NB4 (cell line): ENCODE data around the gene MGAT5B.

Source experiments
- DNase-seq: peaks from one replicate; pipeline ENCODE4 v3.0.0; 2010; ENCODE audit warnings: low read depth
- H3K4me3 ChIP-seq: one replicate; pipeline ENCODE4 v1.5.1; 2011; ENCODE audit warnings: mild to moderate bottlenecking, low read depth, low read length, moderate library complexity
- MAX ChIP-seq: IDR thresholded peaks from 2 replicates; pipeline ENCODE4 v1.6.1; 2011; ENCODE audit warnings: low read depth, low read length
- MYC ChIP-seq: IDR thresholded peaks from 2 replicates; pipeline ENCODE4 v1.6.1; 2011; ENCODE audit warnings: low read depth, low read length
- POLR2A ChIP-seq: IDR thresholded peaks from 2 replicates; pipeline ENCODE4 v1.6.1; 2011; ENCODE audit warnings: mild to moderate bottlenecking; ENCODE audit not compliant: insufficient read length; ENCODE audit errors: extremely low read depth
- TF ChIP-seq, protein P1 (sequence below): IDR thresholded peaks from one replicate; pipeline ENCODE4 v1.5.1; 2012; ENCODE audit warnings: low read depth, low read length

MGAT5B gene

GRCh38 chr17:76996741-76997694 is 128.8 kb downstream of the MGAT5B start:
- DNase-seq, result peak; percentile 6
- no peak overlapping the region for H3K4me3 ChIP-seq
- no peak for TF ChIP-seq POLR2A

DNA sequence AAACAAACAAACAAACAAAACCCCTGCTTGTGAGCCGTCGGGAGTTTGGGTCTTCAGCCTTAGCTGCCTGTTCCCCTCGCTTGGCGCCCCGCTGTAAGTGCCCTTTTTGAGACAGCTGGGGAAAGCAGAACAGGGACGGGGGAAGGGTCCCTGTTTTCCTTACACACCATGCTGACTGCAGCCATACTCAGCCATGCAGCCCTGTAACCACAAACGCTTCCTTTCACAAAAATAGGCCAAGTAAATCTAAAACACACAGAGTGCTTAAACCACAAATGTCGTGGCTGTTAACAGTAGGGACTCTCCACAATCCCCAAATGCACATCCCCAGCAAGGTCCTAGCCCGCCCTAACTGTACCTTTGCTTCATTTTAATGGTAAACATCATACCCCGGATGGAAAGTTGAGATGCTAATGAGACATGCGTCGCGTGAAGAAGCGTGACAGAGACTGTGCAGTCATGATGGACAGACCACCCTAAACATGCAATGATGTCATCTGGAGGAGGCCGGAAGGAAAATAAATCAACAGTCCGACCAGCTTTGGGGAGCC is 129.9 kb downstream of the MGAT5B start:
- TF ChIP-seq MYC (peak; percentile 60), POLR2A (no peak)
- H3K4me3 ChIP-seq, result peak overlapping the region; percentile 11
- DNase-seq, result peak; percentile 82

DNA sequence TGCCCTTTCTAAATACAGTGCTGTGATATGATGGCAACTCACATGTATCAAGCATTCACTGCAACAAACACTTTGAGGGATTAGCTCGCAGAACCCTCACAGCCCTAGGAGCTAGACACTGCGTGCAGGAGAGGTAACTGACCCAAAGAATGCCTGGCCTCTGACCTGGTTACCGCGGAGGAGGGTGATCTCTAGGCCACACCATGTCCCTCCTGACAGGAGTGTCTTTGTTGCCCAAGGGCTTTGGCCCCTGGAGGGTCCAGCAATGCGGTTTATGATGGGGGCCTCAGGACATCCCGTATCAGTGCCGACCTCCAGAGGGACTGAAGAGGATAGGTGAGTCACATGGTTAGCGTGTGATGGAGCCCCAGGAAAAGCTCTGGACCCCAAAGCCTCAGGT is 130.6 kb downstream of the MGAT5B start:
- TF ChIP-seq POLR2A (no peak), MYC (no peak), MAX (no peak)
- TF ChIP-seq, protein P1, sequence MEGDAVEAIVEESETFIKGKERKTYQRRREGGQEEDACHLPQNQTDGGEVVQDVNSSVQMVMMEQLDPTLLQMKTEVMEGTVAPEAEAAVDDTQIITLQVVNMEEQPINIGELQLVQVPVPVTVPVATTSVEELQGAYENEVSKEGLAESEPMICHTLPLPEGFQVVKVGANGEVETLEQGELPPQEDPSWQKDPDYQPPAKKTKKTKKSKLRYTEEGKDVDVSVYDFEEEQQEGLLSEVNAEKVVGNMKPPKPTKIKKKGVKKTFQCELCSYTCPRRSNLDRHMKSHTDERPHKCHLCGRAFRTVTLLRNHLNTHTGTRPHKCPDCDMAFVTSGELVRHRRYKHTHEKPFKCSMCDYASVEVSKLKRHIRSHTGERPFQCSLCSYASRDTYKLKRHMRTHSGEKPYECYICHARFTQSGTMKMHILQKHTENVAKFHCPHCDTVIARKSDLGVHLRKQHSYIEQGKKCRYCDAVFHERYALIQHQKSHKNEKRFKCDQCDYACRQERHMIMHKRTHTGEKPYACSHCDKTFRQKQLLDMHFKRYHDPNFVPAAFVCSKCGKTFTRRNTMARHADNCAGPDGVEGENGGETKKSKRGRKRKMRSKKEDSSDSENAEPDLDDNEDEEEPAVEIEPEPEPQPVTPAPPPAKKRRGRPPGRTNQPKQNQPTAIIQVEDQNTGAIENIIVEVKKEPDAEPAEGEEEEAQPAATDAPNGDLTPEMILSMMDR, result no peak
- no peak overlapping the region for H3K4me3 ChIP-seq
- DNase-seq, result no peak
